HCT116 (cell line): ENCODE measurements around the gene TPP1. TPM values are rescaled to one million over a fixed set of nuclear protein-coding genes. Genes with fewer than 3 reads are reported as not detected.

ENCODE experiments used
- ATAC-seq: fragments of 200-7000 bp; cut with Tn5 transposase; 2 replicates; pipeline ENCODE4 v1.9.1; 2020; ENCODE audit warnings: mild to moderate bottlenecking, moderate library complexity
- BruUV-seq: library from RNA; stranded (reverse); fragments of 400-500 nt; replicated peaks from 2 replicates; lab custom pipeline; 2021; lab: Mats Ljungman, UMichigan
- CTCF ChIA-PET: fragments of 300-600 bp; sonication (Branson Sonifier 250); formaldehyde crosslinking; loops from one replicate; lab custom pipeline; 2021; ENCODE audit warnings: antibody characterized with exemption; lab: Charles Lee
- POLR2A ChIA-PET: fragments of 300-600, 350-600 bp; sonication (Branson Sonifier 250); formaldehyde crosslinking; loops from one replicate; lab custom pipeline; 2021; ENCODE audit warnings: antibody characterized with exemption; lab: Charles Lee
- RAD21 ChIA-PET, 2 experiments: fragments of 300-600 bp; sonication (Branson Sonifier 250); formaldehyde crosslinking; loops; one replicate each; lab custom pipeline; 2023; ENCODE audit warnings: low total read pairs in 2 of 2; ENCODE audit not compliant: uncharacterized antibody in 2 of 2, unreplicated experiment in 2 of 2, low non-redundant PET in 1 of 2; lab: Charles Lee
- DNase-seq: peaks from one replicate; pipeline ENCODE4 v3.0.0-alpha.2; 2010; ENCODE audit warnings: low read depth, low spot score
- H2AFZ ChIP-seq: fragments of 200-600 bp; shearing (Covaris generic), sonication (generic); 2 replicates; pipeline ENCODE4 v1.6.1; 2017; ENCODE audit warnings: low read depth, mixed run types, mixed read lengths, antibody characterized with exemption, low read length; ENCODE audit not compliant: poor library complexity, severe bottlenecking
- H3K27ac ChIP-seq: 2 replicates; pipeline ENCODE4 v1.5.1; 2012; ENCODE audit warnings: low read depth, low read length
- H3K27me3 ChIP-seq: fragments of 200-600 bp; sonication (generic); 2 replicates; pipeline ENCODE4 v1.6.1; 2016; ENCODE audit warnings: mixed run types, low read length, mixed read lengths; ENCODE audit not compliant: insufficient read depth
- H3K36me3 ChIP-seq, 2 experiments: fragments of 200-500 bp in 1 of 2; fragments of 200-600 bp in 1 of 2; sonication (Bioruptor generic) in 1 of 2; sonication (generic) in 1 of 2; 2 replicates each; pipeline versions ENCODE4 v1.5.1 to v1.6.1; 2014 to 2016; ENCODE audit warnings: low read length in 2 of 2, inconsistent platforms in 1 of 2, mixed read lengths in 1 of 2, mixed run types in 1 of 2; ENCODE audit not compliant: insufficient read depth in 2 of 2, control insufficient read depth in 1 of 2
- H3K4me1 ChIP-seq, 2 experiments: fragments of 200-600 bp in 1 of 2; sonication (generic) in 1 of 2; 2 replicates each; pipeline versions ENCODE4 v1.5.1 to v1.6.1; 2012 to 2017; ENCODE audit warnings: low read length in 2 of 2, inconsistent platforms in 1 of 2, mild to moderate bottlenecking in 1 of 2, mixed read lengths in 1 of 2, mixed run types in 1 of 2, moderate library complexity in 1 of 2; ENCODE audit not compliant: insufficient read depth in 2 of 2, control insufficient read depth in 1 of 2
- H3K4me2 ChIP-seq: fragments of 200-600 bp; sonication (generic); 2 replicates; pipeline ENCODE4 v1.6.1; 2017; ENCODE audit warnings: mixed run types, low read length, mixed read lengths
- H3K4me3 ChIP-seq, 2 experiments: fragments of 200-600 bp in 1 of 2; sonication (generic) in 1 of 2; replicated peaks in 1 of 2; 2 replicates each; pipeline ENCODE4 v1.5.1; 2011 to 2016; ENCODE audit warnings: low read length in 2 of 2, control low read depth in 1 of 2, low read depth in 1 of 2, mild to moderate bottlenecking in 1 of 2, mixed read lengths in 1 of 2, mixed run types in 1 of 2
- H3K79me2 ChIP-seq: fragments of 200-600 bp; sonication (generic); 2 replicates; pipeline ENCODE4 v1.6.1; 2017; ENCODE audit warnings: mild to moderate bottlenecking, mixed run types, low read length, moderate library complexity, mixed read lengths; ENCODE audit not compliant: insufficient read depth
- H3K9ac ChIP-seq: fragments of 200-600 bp; sonication (generic); 2 replicates; pipeline ENCODE4 v1.6.1; 2016; ENCODE audit warnings: low read length, mixed read lengths
- H3K9me2 ChIP-seq: fragments of 200-600 bp; sonication (generic), shearing (Covaris generic); 2 replicates; pipeline ENCODE4 v1.6.1; 2017; ENCODE audit warnings: mixed run types, mild to moderate bottlenecking, moderate library complexity; ENCODE audit not compliant: insufficient read depth
- H3K9me3 ChIP-seq, 2 experiments: fragments of 200-500 bp in 1 of 2; fragments of 200-600 bp in 1 of 2; sonication (Bioruptor generic) in 1 of 2; sonication (generic) in 1 of 2; 2 replicates each; pipeline ENCODE4 v1.6.1; 2014 to 2017; ENCODE audit warnings: low read length in 2 of 2, mixed read lengths in 2 of 2, inconsistent platforms in 1 of 2, low read depth in 1 of 2, mild to moderate bottlenecking in 1 of 2, mixed run types in 1 of 2, moderate library complexity in 1 of 2; ENCODE audit not compliant: control insufficient read depth in 1 of 2, insufficient read depth in 1 of 2
- H4K20me1 ChIP-seq: fragments of 200-600 bp; sonication (generic), shearing (Covaris generic); 2 replicates; pipeline ENCODE4 v1.6.1; 2017; ENCODE audit warnings: mixed run types, mild to moderate bottlenecking, moderate library complexity; ENCODE audit not compliant: insufficient read depth
- ATF3 ChIP-seq: IDR thresholded peaks from 2 replicates; pipeline ENCODE4 v1.6.1; 2012
- CBX3 ChIP-seq: IDR thresholded peaks from 2 replicates; pipeline ENCODE4 v1.6.1; 2012; ENCODE audit warnings: low read depth
- EZH2phosphoT487 ChIP-seq: fragments of 200-600 bp; IDR thresholded peaks from 2 replicates; pipeline ENCODE4 v1.6.1; 2018; ENCODE audit warnings: antibody characterized with exemption, borderline replicate concordance
- JUND ChIP-seq: IDR thresholded peaks from 2 replicates; pipeline ENCODE4 v1.6.1; 2012
- RAD21 ChIP-seq: IDR thresholded peaks from 2 replicates; pipeline ENCODE4 v1.6.1; 2012; ENCODE audit warnings: low read depth, mild to moderate bottlenecking
- REST ChIP-seq: IDR thresholded peaks from 2 replicates; pipeline ENCODE4 v1.6.1; 2012; ENCODE audit warnings: low read depth
- SP1 ChIP-seq: IDR thresholded peaks from 2 replicates; pipeline ENCODE4 v1.6.1; 2012; ENCODE audit warnings: low read depth
- ZNF274 ChIP-seq: fragments of 200-500 bp; sonication (Bioruptor generic); IDR thresholded peaks from 2 replicates; pipeline ENCODE4 v1.6.1; 2014; ENCODE audit warnings: mild to moderate bottlenecking, low read depth, low read length, inconsistent platforms
- intact Hi-C: fragments of 100-400 bp; cut with micrococcal nuclease; formaldehyde crosslinking; loops from 2 replicates; pipeline ENCODE4 v1.10.0; 2022
- total RNA-seq: library from RNA; stranded (reverse); gene quantifications from one replicate; pipeline ENCODE4 v1.2.1, GENCODE V29; 2021; ENCODE audit not compliant: unreplicated experiment

The TPP1 gene
- total RNA-seq, 1 experiment from 2014 or later, result 44.7 TPM

GRCh38 chr11:6587360-6587953 lies 31.8 kb downstream of the TPP1 start:
- ChIA-PET CTCF (no interaction called here), POLR2A (no interaction called here)
- Histone ChIP-seq H3K27ac (no peak overlapping the region), H3K9me3 (peaks cover 4 to 13% of the 10 kb centered on the region in 2 experiments; a peak in 1 of 4 replicates), H3K4me1 (no peaks in the 10 kb centered on the region), H3K36me3 (peaks cover 0 to 5% of the 10 kb centered on the region in 2 experiments; a peak in 2 of 4 replicates), H3K79me2 (0 out of 2 replicates have a peak, but pooled peaks cover 5% of the 10 kb centered on the region)
- no peak for DNase-seq
- TF ChIP-seq CBX3, result no peak
- TF ChIP-seq EZH2phosphoT487, result no peak
- no peak for TF ChIP-seq RAD21
- no peak for TF ChIP-seq ZNF274
- TF ChIP-seq ATF3, result no peak
- no peak for TF ChIP-seq SP1
- no peak for TF ChIP-seq JUND
- no peak for TF ChIP-seq REST
- TF ChIP-seq, all 23 proteins: peak for 0
- Histone ChIP-seq H2AFZ (no peak overlapping the region), H3K9me2 (no peaks in the 10 kb centered on the region), H3K9ac (no peak overlapping the region), H3K4me2 (no peak overlapping the region), H3K27me3 (no peaks in the 10 kb centered on the region), H3K4me3 (no peak overlapping the region), H4K20me1 (no peaks in the 10 kb centered on the region)
- no TSS peak for BruUV-seq
- RAD21 ChIA-PET, result no interaction called here
- ATAC-seq, result no peak
- intact Hi-C loops, result no loop called here
